Bronchial epithelial cell (primary cell): Measurements from ENCODE around the gene PILRB. TPM values are rescaled to one million over a fixed set of nuclear protein-coding genes. Genes with fewer than 3 reads are reported as not detected.

Experiments
- DNase-seq: peaks from one replicate; pipeline ENCODE4 v3.0.0-alpha.2; 2010; ENCODE audit warnings: low read depth
- FAIRE-seq: peaks from 2 replicates; lab custom pipeline; 2011; peaks lifted over from hg19 to GRCh38; lab: Jason Lieb, UNC
- H3K27me3 ChIP-seq: 2 replicates; pipeline ENCODE4 v1.5.1; 2011; ENCODE audit warnings: low read length; ENCODE audit not compliant: control insufficient read depth, insufficient read depth
- H3K36me3 ChIP-seq: 2 replicates; pipeline ENCODE4 v1.5.1; 2011; ENCODE audit warnings: low read length; ENCODE audit not compliant: control insufficient read depth, insufficient read depth
- H3K4me3 ChIP-seq: 2 replicates; pipeline ENCODE4 v1.5.1; 2011; ENCODE audit warnings: mild to moderate bottlenecking, low read depth, low read length, control low read depth
- CTCF ChIP-seq: IDR thresholded peaks from 2 replicates; pipeline ENCODE4 v1.5.1; 2011; ENCODE audit warnings: mild to moderate bottlenecking, moderate library complexity, low read length, control low read depth, inconsistent platforms; ENCODE audit not compliant: insufficient read depth, severe bottlenecking
- total RNA-seq: library from RNA; depleted of rRNA; stranded (reverse); fragments of >200 nt; gene quantifications from 2 replicates; pipeline ENCODE4 v1.2.1, GENCODE V29; 2014

Gene PILRB
- total RNA-seq, 1 donor from 2014 or later: 5.5 TPM

- Histone ChIP-seq H3K27me3 (peaks cover 1% of the 10 kb centered on the region), H3K36me3 (no peaks in the 10 kb centered on the region), H3K4me3 (no peak overlapping the region)
- no peak for FAIRE-seq
- no peak for DNase-seq
- no peak for TF ChIP-seq CTCF
Measured at GRCh38 chr7:100384628-100385294, 26.8 kb downstream of the PILRB start.

- H3K27me3 ChIP-seq: peaks cover 1% of the 10 kb centered on the region
- DNase-seq (no peak), FAIRE-seq (no peak)
- TF ChIP-seq CTCF: no peak
- H3K4me3 ChIP-seq: no peak overlapping the region
- H3K36me3 ChIP-seq: no peaks in the 10 kb centered on the region
Measured at GRCh38 chr7:100386940-100387339, 29.0 kb downstream of the PILRB start.

- FAIRE-seq (no peak), DNase-seq (no peak)
- H3K36me3 ChIP-seq: no peaks in the 10 kb centered on the region
- TF ChIP-seq CTCF: no peak
- no peak overlapping the region for H3K4me3 ChIP-seq
- no peaks in the 10 kb centered on the region for H3K27me3 ChIP-seq
Measured at GRCh38 chr7:100387695-100388094, 29.8 kb downstream of the PILRB start.

- no peak for TF ChIP-seq CTCF
- no peak for FAIRE-seq
- no peak for DNase-seq
Measured at GRCh38 chr7:100389437-100390088, 31.6 kb downstream of the PILRB start.

GRCh38 chr7:100390286-100391009 is 32.5 kb downstream of the PILRB start:
- no peak for TF ChIP-seq CTCF
- no peak overlapping the region for H3K4me3 ChIP-seq

More at GRCh38 chr7:100389437-100390088, 31.6 kb downstream of the PILRB start:
- Histone ChIP-seq H3K27me3 (no peaks in the 10 kb centered on the region), H3K4me3 (no peak overlapping the region), H3K36me3 (no peaks in the 10 kb centered on the region)

More at GRCh38 chr7:100390286-100391009, 32.5 kb downstream of the PILRB start:
- Histone ChIP-seq H3K27me3 (no peaks in the 10 kb centered on the region), H3K36me3 (no peaks in the 10 kb centered on the region)
- no peak for FAIRE-seq
- DNase-seq: no peak
